Transverse colon (tissue), 4 donors: ENCODE measurements around the gene RALGPS2. TPM values are rescaled to one million over a fixed set of nuclear protein-coding genes. Genes with fewer than 3 reads are reported as not detected.

ENCODE experiments used
- DNase-seq: peaks from one replicate; pipeline ENCODE4 v3.0.0-alpha.2; 2019
- H3K27ac ChIP-seq, 4 donors: fragments of 200-600 bp; sonication (generic); 2 replicates each; pipeline ENCODE4 v1.5.1; 2016 to 2018; ENCODE audit warnings: inconsistent platforms in 4 of 4
- H3K27me3 ChIP-seq: fragments of 200-600 bp; sonication (generic); 2 replicates; pipeline ENCODE4 v1.5.1; 2017; ENCODE audit warnings: inconsistent platforms
- H3K36me3 ChIP-seq, 4 donors: fragments of 200-600 bp; sonication (generic); 2 replicates each; pipeline ENCODE4 v1.5.1; 2017 to 2019; ENCODE audit warnings: inconsistent platforms in 4 of 4
- H3K4me1 ChIP-seq, 4 donors: fragments of 200-600 bp; sonication (generic); 2 replicates each; pipeline ENCODE4 v1.5.1; 2017 to 2020; ENCODE audit warnings: inconsistent platforms in 4 of 4
- H3K4me3 ChIP-seq, 4 donors: fragments of 200-600 bp; sonication (generic); 1 replicate in 1 of 4; 2 replicates in 3 of 4; pipeline versions ENCODE4 v1.5.1 to v1.6.1; 2017 to 2019; ENCODE audit warnings: inconsistent platforms in 4 of 4
- H3K9me3 ChIP-seq, 2 donors: fragments of 200-600 bp; sonication (generic); 2 replicates each; pipeline ENCODE4 v1.5.1; 2017 to 2019; ENCODE audit warnings: inconsistent platforms in 2 of 2
- EP300 ChIP-seq: sonication (generic); formaldehyde crosslinking; IDR thresholded peaks from one replicate; pipeline ENCODE4 v1.6.1; 2017; ENCODE audit warnings: antibody characterized with exemption, low read depth
- POLR2A ChIP-seq: fragments of 450-650 bp; IDR thresholded peaks from one replicate; pipeline ENCODE4 v1.6.1; 2016; ENCODE audit warnings: antibody characterized with exemption, mild to moderate bottlenecking, moderate library complexity
- POLR2AphosphoS5 ChIP-seq, 3 donors: sonication (generic); formaldehyde crosslinking; IDR thresholded peaks; one replicate each; pipeline ENCODE4 v1.6.1; 2016; ENCODE audit warnings: antibody characterized with exemption in 3 of 3
- whole genome bisulfite sequencing, 2 donors: methylation state at CpG; one replicate each; pipeline ENCODE4 v1.1.5; 2018; ENCODE audit warnings: low coverage in 1 of 2; 5-methylcytosine and 5-hydroxymethylcytosine counted together
- in situ Hi-C, 4 donors: fragments of 200-750 bp; cut with MboI; loops; one replicate each; pipeline versions ENCODE4 v1.15.0 to v1.15.1; 2017; ENCODE audit warnings: low sequenced_read_pairs in 3 of 4, low pct_ligation_motif_present in 1 of 4, low pct_unique_long_range_greater_than_20kb in 1 of 4
- intact Hi-C: fragments of 100-400 bp; cut with DNase I; formaldehyde crosslinking; loops from one replicate; pipeline ENCODE4 v1.15.1; 2023; ENCODE audit warnings: low total_unique reads
- total RNA-seq, 4 donors: library from RNA; depleted of rRNA; stranded (reverse); fragments of >200 nt; gene quantifications; one replicate each; pipeline ENCODE4 v1.1.0, GENCODE V29; 2016
- TF ChIP-seq, protein P1 (sequence below), 5 experiments: fragments of 200-600 bp in 3 of 5; fragments of 450-650 bp in 2 of 5; sonication (generic) in 3 of 5; IDR thresholded peaks; 1 replicate in 2 of 5; 2 replicates in 3 of 5; pipeline ENCODE4 v1.5.1; 2016 to 2017; ENCODE audit warnings: antibody characterized with exemption in 5 of 5, inconsistent platforms in 3 of 5, mild to moderate bottlenecking in 2 of 5, moderate library complexity in 1 of 5

The RALGPS2 gene
- total RNA-seq, 4 donors from 2014 or later = 21.5 to 50.8 (median 34.0) TPM

DNA sequence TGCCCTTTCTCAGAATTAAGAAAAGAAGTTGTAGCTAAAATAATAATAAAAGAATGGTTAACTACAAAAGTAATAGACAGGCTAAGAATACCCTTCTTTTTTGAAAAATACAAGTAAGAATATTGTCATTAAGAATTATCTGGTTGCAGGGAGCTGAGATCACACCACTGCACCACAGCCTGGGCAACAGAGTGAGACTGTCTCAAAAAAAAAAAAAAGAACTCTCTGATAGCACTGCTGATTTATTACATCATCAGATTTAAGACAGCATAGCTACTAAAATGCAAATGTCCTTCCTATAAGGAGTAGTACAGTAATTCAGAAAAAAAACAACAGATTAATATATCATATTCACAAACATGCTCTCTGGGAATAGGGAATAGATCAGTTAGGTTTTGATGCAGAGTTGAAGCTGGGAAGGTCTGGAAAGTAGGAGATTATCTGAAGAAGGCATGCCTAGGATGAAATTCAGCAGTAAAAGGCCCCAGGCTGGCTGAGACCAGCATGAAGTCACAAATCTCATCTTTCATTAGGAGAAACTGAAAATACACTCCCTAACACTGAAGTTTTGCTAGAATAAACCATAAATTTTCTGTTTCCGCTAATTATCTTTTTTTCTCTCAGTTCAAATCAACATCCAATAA, 176.6 kb downstream of the RALGPS2 start:
- no peaks in the 10 kb centered on the region for H3K27me3 ChIP-seq
- in situ Hi-C loops = loop anchor here in 1 of 4 donors (25.0 kb wide), 1 partner anchor 89 kb away; no protein-coding TSS in a partner anchor
- DNase-seq = no peak
- intact Hi-C loops = no loop called here
- H3K9me3 ChIP-seq = no peaks in the 10 kb centered on the region
- no peak overlapping the region for H3K4me3 ChIP-seq
- no peak for TF ChIP-seq POLR2AphosphoS5 (IDR thresholded peaks at IDR 0.05)
- TF ChIP-seq POLR2A = no peak
- TF ChIP-seq, protein P1, sequence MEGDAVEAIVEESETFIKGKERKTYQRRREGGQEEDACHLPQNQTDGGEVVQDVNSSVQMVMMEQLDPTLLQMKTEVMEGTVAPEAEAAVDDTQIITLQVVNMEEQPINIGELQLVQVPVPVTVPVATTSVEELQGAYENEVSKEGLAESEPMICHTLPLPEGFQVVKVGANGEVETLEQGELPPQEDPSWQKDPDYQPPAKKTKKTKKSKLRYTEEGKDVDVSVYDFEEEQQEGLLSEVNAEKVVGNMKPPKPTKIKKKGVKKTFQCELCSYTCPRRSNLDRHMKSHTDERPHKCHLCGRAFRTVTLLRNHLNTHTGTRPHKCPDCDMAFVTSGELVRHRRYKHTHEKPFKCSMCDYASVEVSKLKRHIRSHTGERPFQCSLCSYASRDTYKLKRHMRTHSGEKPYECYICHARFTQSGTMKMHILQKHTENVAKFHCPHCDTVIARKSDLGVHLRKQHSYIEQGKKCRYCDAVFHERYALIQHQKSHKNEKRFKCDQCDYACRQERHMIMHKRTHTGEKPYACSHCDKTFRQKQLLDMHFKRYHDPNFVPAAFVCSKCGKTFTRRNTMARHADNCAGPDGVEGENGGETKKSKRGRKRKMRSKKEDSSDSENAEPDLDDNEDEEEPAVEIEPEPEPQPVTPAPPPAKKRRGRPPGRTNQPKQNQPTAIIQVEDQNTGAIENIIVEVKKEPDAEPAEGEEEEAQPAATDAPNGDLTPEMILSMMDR (IDR thresholded peaks at IDR 0.05) = no peak
- TF ChIP-seq EP300 = no peak
- 98% methylated on average over 1 of the region's 1 CpG; no CpG with 5 or more reads in 1 of the 2 donors for WGBS, 2 donors
- no peaks in the 10 kb centered on the region for H3K4me1 ChIP-seq
- H3K27ac ChIP-seq = no peak overlapping the region
- peaks cover 0 to 7% (median 0%) of the 10 kb centered on the region in 4 donors for H3K36me3 ChIP-seq

DNA sequence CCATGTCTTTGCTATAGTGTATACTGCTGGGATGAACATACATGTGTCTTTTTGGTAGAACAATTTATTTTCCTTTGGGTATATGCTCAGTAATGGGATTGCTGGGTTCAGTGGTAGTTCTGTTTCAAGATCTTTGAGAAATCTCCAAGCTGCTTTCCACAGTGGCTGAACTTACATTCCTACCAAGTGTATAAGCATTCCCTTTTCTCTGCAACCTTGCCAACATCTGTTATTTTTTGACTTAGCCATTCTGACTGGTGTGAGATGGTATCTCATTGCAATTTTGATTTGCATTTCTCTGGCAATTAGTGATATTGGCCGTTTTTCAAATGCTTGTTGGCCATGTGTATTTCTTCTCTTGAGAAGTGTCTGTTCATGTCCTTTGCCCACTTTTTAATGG, 183.3 kb downstream of the RALGPS2 start:
- WGBS, 2 donors = 77 to 86% methylated on average over 1 of the region's 1 CpG
- in situ Hi-C loops = loop anchor here in 1 of 4 donors (25.0 kb wide), 1 partner anchor 96 kb away; no protein-coding TSS in a partner anchor

DNA sequence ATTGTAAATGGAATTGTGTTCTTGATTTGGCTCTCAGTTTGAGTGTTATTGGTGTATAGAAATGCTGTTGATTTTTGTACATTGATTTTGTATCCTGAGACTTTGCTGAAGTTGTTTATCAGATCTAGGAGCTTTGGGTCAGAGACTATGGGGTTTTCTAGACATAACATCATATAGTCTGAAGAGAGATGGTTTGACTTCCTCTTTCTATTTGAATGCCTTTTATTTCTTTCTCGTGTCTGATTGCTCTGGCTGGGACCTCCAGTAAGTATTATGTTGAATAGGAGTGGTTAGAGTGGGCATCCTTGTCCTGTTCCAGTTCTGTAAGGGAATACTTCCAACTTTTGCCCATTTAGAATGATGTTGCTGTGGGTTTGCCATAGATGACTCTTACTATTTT, 185.0 kb downstream of the RALGPS2 start:
- 79 to 100% methylated on average over 1 of the region's 1 CpG for WGBS, 2 donors
- TF ChIP-seq, protein P1 (IDR thresholded peaks at IDR 0.05) = no peak
- TF ChIP-seq EP300 = no peak
- Histone ChIP-seq H3K4me3 (no peak overlapping the region), H3K36me3 (peaks cover 0 to 13% (median 0%) of the 10 kb centered on the region in 4 donors), H3K27me3 (no peaks in the 10 kb centered on the region), H3K9me3 (no peaks in the 10 kb centered on the region), H3K27ac (no peak overlapping the region), H3K4me1 (no peaks in the 10 kb centered on the region)
- intact Hi-C loops = no loop called here
- no peak for DNase-seq
- in situ Hi-C loops = loop anchor here in 1 of 4 donors (25.0 kb wide), 1 partner anchor 98 kb away; no protein-coding TSS in a partner anchor

More for the DNA sequence above, 183.3 kb downstream of the RALGPS2 start:
- Histone ChIP-seq H3K4me1 (no peaks in the 10 kb centered on the region), H3K27me3 (no peaks in the 10 kb centered on the region), H3K27ac (no peak overlapping the region), H3K36me3 (peaks cover 0 to 10% (median 0%) of the 10 kb centered on the region in 4 donors), H3K4me3 (no peak overlapping the region), H3K9me3 (no peaks in the 10 kb centered on the region)
- DNase-seq = no peak
- intact Hi-C loops = no loop called here
- no peak for TF ChIP-seq POLR2A
- no peak for TF ChIP-seq POLR2AphosphoS5 (IDR thresholded peaks at IDR 0.05)
- TF ChIP-seq, protein P1 (IDR thresholded peaks at IDR 0.05) = no peak
- no peak for TF ChIP-seq EP300

DNA sequence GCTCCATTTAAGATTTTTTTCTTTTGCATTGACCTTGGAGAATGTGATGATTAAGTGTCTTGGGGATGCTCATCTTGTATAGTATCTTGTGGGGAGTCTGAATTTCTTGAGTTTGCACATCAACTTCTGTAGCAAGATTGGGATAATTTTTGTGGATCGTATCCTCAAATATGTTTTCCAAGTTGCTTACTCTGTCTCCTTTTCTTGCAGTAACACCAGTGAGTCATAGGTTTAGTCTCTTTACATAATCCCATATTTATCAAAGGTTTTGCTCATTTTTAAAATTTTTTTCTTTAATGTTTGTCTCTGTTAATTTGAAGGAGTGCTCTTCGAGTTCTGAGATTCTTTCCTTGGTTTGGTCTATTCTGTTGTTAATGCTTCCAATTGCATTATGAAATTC, 187.6 kb downstream of the RALGPS2 start:
- DNase-seq = no peak
- H3K4me1 ChIP-seq = peaks cover 0 to 3% (median 0%) of the 10 kb centered on the region in 4 donors
- 64 to 92% methylated on average over 2 of the region's 2 CpGs for WGBS, 2 donors

More for the DNA sequence above, 187.6 kb downstream of the RALGPS2 start:
- H3K27me3 ChIP-seq = no peaks in the 10 kb centered on the region
- no peaks in the 10 kb centered on the region for H3K9me3 ChIP-seq
- TF ChIP-seq POLR2A = no peak
- no peak for TF ChIP-seq EP300
- TF ChIP-seq, protein P1 (IDR thresholded peaks at IDR 0.05) = no peak
- no peak for TF ChIP-seq POLR2AphosphoS5 (IDR thresholded peaks at IDR 0.05)
- intact Hi-C loops = no loop called here
- no peak overlapping the region for H3K4me3 ChIP-seq
- peaks cover 0 to 17% (median 0%) of the 10 kb centered on the region in 4 donors for H3K36me3 ChIP-seq
- in situ Hi-C loops = loop anchor here in 1 of 4 donors (25.0 kb wide), 1 partner anchor 100 kb away; no protein-coding TSS in a partner anchor
- no peak overlapping the region for H3K27ac ChIP-seq
